Posterior vena cava (tissue), 2 donors: Measurements from ENCODE around the gene RRN3. TPM values are rescaled to one million over a fixed set of nuclear protein-coding genes. Genes with fewer than 3 reads are reported as not detected.
"Not testable (repeated sequence)": the region's sequence is repeated elsewhere in the genome, so short reads cannot be mapped to it uniquely, and the experiment has no call there.

Source experiments
- DNase-seq: peaks from one replicate; pipeline ENCODE4 v3.0.0-alpha.2; 2020; ENCODE audit warnings: low spot score
- intact Hi-C, 2 donors: fragments of 100-400 bp; cut with DNase I; formaldehyde crosslinking; loops; one replicate each; pipeline versions ENCODE4 v1.14.1 to v1.14.2; 2022 to 2023
- microRNA-seq, 2 donors: library from miRNA; unstranded; fragments of <30 nt; microRNA quantifications; one replicate each; pipeline ENCODE4 v1.2.0, GENCODE V29; 2020 to 2021; ENCODE audit warnings: borderline microRNAs expressed in 2 of 2
- total RNA-seq, 2 donors: library from RNA; stranded (reverse); fragmentation: NEBNext Ultra II Directional; extraction: Animal tissue kit (Norgen Biotek cat#: 25700); gene quantifications; one replicate each; pipeline ENCODE4 v1.2.1, GENCODE V29; 2021
- donor health status: DM: yes; HTN: yes; CAD: no.
- donor health status: DM: yes; HTN: yes; CAD: no.

The RRN3 gene
- total RNA-seq, 2 donors from 2014 or later = 21.5 to 24.3 TPM

DNA sequence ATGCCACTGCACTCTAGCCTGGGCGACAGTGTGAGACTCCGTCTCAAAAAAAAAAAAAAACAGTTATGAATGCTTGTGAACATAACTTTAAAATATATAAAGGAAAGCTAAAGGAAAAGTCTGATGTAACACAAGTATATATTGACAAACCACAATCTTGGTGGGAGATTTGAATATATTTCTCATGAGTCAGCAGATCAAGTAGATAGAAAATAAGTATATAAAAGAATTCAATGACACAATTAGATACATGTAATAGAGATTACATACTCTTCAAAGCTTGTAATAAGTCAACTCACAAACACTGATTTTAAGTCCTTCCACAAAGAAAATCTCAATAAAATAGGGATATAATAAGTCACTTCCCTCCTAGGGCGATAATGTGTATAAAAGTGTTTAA is 78.4 kb downstream of the RRN3 start:
- intact Hi-C loops, DNase-seq: not testable (repeated sequence)

DNA sequence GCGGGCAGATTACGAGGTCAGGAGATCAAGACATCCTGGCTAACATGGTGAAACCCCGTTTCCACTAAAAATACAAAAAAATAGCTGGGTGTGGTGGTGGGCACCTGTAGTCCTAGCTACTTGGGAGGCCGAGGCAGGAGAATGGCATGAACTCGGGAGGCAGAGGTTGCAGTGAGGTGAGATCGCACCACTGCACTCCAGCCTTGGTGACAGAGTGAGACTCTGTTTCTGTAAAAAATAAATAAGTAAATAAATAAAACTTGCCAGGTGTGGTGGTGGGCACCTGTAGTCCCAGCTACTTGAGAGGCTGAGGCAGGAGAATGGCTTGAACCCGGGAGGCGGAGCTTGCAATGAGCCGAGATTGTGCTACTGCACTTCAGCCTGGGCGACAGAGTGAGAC is 81.1 kb downstream of the RRN3 start:
- intact Hi-C loops, DNase-seq: not testable (repeated sequence)

Small RNA genes lying within 50 kb of the gene (microRNA-seq; reads per million reads assigned to microRNA genes)
- gene MIR1972-1 (0 reads per million in 2 donors), gene MIR6511B2 (0 reads per million in 2 donors)

Other genes with a start within 250 kb of the RRN3 start
- 100 to 1,000 TPM in 1 of 2 donors, 10 to 100 TPM in 1; 99.3 to 116 TPM for gene NPIPA1, start 156.8 kb downstream of the RRN3 start, total RNA-seq
- 10 to 100 TPM; 63.9 to 72.9 TPM for gene PDXDC1, start 119.2 kb downstream of the RRN3 start, total RNA-seq
- gene NTAN1, start 38.2 kb downstream of the RRN3 start, total RNA-seq = 10 to 100 TPM; 44.1 to 47.4 TPM